ENCODE measurements around the gene CRCP. TPM values are rescaled to one million over a fixed set of nuclear protein-coding genes. Genes with fewer than 3 reads are reported as not detected.

CRCP gene
- total and polyA plus RNA-seq, 2 experiments from 2014 or later = 36.1 to 43.4 TPM

DNA sequence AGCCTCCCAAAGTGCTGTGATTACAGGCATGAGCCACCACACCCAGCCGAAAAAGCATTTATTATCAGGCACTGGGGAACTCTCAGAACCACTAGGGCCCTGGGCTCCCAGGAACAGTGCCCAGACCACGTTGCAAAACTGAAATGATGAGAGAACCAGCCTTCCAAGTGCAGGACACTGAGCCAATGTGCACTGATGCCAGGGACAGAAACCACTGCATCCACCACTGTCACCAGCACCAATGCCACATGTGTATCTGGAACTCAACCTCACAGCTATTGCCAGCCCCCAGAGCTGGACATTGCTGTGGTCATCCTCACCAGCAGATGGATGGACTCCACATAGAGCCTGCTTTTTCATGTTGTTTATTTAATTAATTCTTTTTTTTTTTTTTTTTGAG, 62.3 kb downstream of the CRCP start (continued):
- TF ChIP-seq, protein P1, sequence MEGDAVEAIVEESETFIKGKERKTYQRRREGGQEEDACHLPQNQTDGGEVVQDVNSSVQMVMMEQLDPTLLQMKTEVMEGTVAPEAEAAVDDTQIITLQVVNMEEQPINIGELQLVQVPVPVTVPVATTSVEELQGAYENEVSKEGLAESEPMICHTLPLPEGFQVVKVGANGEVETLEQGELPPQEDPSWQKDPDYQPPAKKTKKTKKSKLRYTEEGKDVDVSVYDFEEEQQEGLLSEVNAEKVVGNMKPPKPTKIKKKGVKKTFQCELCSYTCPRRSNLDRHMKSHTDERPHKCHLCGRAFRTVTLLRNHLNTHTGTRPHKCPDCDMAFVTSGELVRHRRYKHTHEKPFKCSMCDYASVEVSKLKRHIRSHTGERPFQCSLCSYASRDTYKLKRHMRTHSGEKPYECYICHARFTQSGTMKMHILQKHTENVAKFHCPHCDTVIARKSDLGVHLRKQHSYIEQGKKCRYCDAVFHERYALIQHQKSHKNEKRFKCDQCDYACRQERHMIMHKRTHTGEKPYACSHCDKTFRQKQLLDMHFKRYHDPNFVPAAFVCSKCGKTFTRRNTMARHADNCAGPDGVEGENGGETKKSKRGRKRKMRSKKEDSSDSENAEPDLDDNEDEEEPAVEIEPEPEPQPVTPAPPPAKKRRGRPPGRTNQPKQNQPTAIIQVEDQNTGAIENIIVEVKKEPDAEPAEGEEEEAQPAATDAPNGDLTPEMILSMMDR (conservative IDR thresholded peaks at IDR 0.05; ENCODE audit: low read depth in 2 of 2) = no peak

DNA sequence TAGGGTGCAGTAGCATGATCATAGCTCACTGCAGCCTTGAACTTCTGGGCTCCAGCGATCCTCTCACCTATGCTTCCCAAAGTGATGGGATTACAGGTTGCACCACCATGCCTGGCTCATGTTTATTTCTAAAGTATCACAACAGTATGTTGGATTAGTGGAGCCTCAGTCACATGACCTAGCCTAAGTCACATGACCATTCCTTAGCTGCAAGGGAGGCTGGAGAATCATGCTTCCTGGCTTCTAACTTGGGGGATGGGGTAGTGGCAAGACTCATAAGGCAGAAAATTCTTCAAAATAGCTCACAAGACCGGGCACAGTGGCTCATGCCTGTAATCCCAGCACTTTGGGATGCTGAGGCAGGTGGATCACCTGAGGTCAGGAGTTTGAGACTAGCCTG, 63.6 kb downstream of the CRCP start:
- no peak overlapping the region for H3K4me3 ChIP-seq
- no peaks in the 10 kb centered on the region for H3K79me2 ChIP-seq (replicated peaks; ENCODE audit: insufficient read depth)
- TF ChIP-seq, protein P2, sequence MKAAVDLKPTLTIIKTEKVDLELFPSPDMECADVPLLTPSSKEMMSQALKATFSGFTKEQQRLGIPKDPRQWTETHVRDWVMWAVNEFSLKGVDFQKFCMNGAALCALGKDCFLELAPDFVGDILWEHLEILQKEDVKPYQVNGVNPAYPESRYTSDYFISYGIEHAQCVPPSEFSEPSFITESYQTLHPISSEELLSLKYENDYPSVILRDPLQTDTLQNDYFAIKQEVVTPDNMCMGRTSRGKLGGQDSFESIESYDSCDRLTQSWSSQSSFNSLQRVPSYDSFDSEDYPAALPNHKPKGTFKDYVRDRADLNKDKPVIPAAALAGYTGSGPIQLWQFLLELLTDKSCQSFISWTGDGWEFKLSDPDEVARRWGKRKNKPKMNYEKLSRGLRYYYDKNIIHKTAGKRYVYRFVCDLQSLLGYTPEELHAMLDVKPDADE (IDR thresholded peaks at IDR 0.05) = no peak
- TF ChIP-seq EZH2phosphoT487 (IDR thresholded peaks at IDR 0.05; ENCODE audit: unreplicated experiment) (no peak), POLR2AphosphoS5 (IDR thresholded peaks at IDR 0.05; ENCODE audit: low read depth) (no peak), ZNF331 (CRISPR knock-in tag; IDR thresholded peaks at IDR 0.05; ENCODE audit: low read depth) (no peak), JUNB (IDR thresholded peaks at IDR 0.05; ENCODE audit: unreplicated experiment) (no peak), CREB1 (CRISPR knock-in tag; IDR thresholded peaks at IDR 0.05; ENCODE audit: low read depth) (no peak), NANOG (IDR thresholded peaks at IDR 0.05; ENCODE audit: borderline replicate concordance) (no peak), STAT1 (IDR thresholded peaks at IDR 0.05; ENCODE audit: unreplicated experiment) (no peak)
- TF ChIP-seq, protein P3, sequence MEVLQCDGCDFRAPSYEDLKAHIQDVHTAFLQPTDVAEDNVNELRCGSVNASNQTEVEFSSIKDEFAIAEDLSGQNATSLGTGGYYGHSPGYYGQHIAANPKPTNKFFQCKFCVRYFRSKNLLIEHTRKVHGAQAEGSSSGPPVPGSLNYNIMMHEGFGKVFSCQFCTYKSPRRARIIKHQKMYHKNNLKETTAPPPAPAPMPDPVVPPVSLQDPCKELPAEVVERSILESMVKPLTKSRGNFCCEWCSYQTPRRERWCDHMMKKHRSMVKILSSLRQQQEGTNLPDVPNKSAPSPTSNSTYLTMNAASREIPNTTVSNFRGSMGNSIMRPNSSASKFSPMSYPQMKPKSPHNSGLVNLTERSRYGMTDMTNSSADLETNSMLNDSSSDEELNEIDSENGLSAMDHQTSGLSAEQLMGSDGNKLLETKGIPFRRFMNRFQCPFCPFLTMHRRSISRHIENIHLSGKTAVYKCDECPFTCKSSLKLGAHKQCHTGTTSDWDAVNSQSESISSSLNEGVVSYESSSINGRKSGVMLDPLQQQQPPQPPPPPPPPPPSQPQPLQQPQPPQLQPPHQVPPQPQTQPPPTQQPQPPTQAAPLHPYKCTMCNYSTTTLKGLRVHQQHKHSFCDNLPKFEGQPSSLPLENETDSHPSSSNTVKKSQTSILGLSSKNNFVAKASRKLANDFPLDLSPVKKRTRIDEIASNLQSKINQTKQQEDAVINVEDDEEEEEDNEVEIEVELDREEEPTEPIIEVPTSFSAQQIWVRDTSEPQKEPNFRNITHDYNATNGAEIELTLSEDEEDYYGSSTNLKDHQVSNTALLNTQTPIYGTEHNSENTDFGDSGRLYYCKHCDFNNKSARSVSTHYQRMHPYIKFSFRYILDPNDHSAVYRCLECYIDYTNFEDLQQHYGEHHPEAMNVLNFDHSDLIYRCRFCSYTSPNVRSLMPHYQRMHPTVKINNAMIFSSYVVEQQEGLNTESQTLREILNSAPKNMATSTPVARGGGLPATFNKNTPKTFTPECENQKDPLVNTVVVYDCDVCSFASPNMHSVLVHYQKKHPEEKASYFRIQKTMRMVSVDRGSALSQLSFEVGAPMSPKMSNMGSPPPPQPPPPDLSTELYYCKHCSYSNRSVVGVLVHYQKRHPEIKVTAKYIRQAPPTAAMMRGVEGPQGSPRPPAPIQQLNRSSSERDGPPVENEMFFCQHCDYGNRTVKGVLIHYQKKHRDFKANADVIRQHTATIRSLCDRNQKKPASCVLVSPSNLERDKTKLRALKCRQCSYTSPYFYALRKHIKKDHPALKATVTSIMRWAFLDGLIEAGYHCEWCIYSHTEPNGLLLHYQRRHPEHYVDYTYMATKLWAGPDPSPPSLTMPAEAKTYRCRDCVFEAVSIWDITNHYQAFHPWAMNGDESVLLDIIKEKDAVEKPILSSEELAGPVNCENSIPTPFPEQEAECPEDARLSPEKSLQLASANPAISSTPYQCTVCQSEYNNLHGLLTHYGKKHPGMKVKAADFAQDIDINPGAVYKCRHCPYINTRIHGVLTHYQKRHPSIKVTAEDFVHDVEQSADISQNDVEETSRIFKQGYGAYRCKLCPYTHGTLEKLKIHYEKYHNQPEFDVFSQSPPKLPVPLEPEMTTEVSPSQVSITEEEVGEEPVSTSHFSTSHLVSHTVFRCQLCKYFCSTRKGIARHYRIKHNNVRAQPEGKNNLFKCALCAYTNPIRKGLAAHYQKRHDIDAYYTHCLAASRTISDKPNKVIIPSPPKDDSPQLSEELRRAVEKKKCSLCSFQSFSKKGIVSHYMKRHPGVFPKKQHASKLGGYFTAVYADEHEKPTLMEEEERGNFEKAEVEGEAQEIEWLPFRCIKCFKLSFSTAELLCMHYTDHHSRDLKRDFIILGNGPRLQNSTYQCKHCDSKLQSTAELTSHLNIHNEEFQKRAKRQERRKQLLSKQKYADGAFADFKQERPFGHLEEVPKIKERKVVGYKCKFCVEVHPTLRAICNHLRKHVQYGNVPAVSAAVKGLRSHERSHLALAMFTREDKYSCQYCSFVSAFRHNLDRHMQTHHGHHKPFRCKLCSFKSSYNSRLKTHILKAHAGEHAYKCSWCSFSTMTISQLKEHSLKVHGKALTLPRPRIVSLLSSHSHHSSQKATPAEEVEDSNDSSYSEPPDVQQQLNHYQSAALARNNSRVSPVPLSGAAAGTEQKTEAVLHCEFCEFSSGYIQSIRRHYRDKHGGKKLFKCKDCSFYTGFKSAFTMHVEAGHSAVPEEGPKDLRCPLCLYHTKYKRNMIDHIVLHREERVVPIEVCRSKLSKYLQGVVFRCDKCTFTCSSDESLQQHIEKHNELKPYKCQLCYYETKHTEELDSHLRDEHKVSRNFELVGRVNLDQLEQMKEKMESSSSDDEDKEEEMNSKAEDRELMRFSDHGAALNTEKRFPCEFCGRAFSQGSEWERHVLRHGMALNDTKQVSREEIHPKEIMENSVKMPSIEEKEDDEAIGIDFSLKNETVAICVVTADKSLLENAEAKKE (CRISPR knock-in tag; IDR thresholded peaks at IDR 0.05) = no peak
- TF ChIP-seq, protein P4, sequence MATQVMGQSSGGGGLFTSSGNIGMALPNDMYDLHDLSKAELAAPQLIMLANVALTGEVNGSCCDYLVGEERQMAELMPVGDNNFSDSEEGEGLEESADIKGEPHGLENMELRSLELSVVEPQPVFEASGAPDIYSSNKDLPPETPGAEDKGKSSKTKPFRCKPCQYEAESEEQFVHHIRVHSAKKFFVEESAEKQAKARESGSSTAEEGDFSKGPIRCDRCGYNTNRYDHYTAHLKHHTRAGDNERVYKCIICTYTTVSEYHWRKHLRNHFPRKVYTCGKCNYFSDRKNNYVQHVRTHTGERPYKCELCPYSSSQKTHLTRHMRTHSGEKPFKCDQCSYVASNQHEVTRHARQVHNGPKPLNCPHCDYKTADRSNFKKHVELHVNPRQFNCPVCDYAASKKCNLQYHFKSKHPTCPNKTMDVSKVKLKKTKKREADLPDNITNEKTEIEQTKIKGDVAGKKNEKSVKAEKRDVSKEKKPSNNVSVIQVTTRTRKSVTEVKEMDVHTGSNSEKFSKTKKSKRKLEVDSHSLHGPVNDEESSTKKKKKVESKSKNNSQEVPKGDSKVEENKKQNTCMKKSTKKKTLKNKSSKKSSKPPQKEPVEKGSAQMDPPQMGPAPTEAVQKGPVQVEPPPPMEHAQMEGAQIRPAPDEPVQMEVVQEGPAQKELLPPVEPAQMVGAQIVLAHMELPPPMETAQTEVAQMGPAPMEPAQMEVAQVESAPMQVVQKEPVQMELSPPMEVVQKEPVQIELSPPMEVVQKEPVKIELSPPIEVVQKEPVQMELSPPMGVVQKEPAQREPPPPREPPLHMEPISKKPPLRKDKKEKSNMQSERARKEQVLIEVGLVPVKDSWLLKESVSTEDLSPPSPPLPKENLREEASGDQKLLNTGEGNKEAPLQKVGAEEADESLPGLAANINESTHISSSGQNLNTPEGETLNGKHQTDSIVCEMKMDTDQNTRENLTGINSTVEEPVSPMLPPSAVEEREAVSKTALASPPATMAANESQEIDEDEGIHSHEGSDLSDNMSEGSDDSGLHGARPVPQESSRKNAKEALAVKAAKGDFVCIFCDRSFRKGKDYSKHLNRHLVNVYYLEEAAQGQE (IDR thresholded peaks at IDR 0.05; ENCODE audit: unreplicated experiment) = no peak

More for the DNA sequence above, 63.6 kb downstream of the CRCP start:
- Histone ChIP-seq H3K27ac (ENCODE audit: low read depth) (no peak overlapping the region), H3K27me3 (ENCODE audit: insufficient read depth) (no peaks in the 10 kb centered on the region), H2AFZ (no peak overlapping the region), H3K36me3 (ENCODE audit: insufficient read depth) (no peaks in the 10 kb centered on the region), H3K4me1 (ENCODE audit: insufficient read depth) (no peaks in the 10 kb centered on the region), H3F3A (replicated peaks; ENCODE audit: low read depth) (no peaks in the 10 kb centered on the region), H3K4me2 (no peak overlapping the region), H4K20me1 (replicated peaks; ENCODE audit: insufficient read depth) (no peaks in the 10 kb centered on the region), H3K9me2 (ENCODE audit: insufficient read depth) (no peaks in the 10 kb centered on the region)
- H3K36me3 Mint-ChIP-seq (ENCODE audit: low read depth) = peaks cover 3% of the 10 kb centered on the region; the same call in 1 of the 3 replicates
- no peak overlapping the region for H3K4me3 Mint-ChIP-seq
- 0 out of 3 replicates have a peak, but pooled peaks cover 4% of the 10 kb centered on the region for H3K4me1 Mint-ChIP-seq
- peaks cover 6% of the 10 kb centered on the region for H3K27me3 Mint-ChIP-seq (ENCODE audit: insufficient read depth, low read depth, poor library complexity)
- H3K9me3 Mint-ChIP-seq = peaks cover 5% of the 10 kb centered on the region; the same call in 2 of the 3 replicates
- no peak overlapping the region for H3K27ac Mint-ChIP-seq
- ATAC-seq = no peak
- no peak for DNase-seq (ENCODE audit: low spot score)
